ENCODE results near the gene CTSD. TPM values are rescaled to one million over a fixed set of nuclear protein-coding genes. Genes with fewer than 3 reads are reported as not detected.
"Not testable (repeated sequence)": the region's sequence is repeated elsewhere in the genome, so short reads cannot be mapped to it uniquely, and the experiment has no call there.

CTSD gene
- total RNA-seq, 2 experiments from 2014 or later, result 140 to 154 TPM

DNA sequence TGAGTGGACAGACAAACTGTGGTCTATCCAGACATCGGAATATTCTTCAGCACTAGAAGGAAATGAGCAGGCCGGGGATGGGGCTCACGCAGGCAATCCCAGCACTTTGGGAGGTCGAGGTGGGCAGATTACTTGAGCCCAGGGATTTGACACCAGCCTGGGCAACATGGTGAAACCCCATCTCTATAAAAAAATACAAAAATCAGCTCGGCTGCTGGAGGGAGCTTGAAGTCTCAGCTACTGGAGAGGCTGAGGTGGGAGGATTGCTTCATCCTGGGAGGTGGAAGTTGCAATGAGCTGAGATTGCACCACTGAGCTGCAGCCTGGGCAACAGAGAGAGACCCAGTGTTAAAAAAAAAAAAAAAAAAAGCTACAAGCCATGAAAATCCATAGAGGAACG, 8.0 kb upstream of the CTSD start:
- ChIA-PET POLR2A (no interaction called here), CTCF (interaction anchor here (0.6 to 2.0 kb wide), 4 partner anchors 9 to 111 kb away, joined by 3 to 4 read pairs (median 4); no protein-coding TSS in a partner anchor)
- H3K4me1 Mint-ChIP-seq, result peaks cover 33% of the 10 kb centered on the region
- H3K4me3 Mint-ChIP-seq, result no peak overlapping the region
- H3K36me3 Mint-ChIP-seq (ENCODE audit: low read depth), result no peaks in the 10 kb centered on the region
- DNase-seq, result no peak
- H3K9me3 Mint-ChIP-seq, result no peaks in the 10 kb centered on the region
- H3K27ac Mint-ChIP-seq, result no peak overlapping the region
- peaks cover 2% of the 10 kb centered on the region for H3K27me3 Mint-ChIP-seq

DNA sequence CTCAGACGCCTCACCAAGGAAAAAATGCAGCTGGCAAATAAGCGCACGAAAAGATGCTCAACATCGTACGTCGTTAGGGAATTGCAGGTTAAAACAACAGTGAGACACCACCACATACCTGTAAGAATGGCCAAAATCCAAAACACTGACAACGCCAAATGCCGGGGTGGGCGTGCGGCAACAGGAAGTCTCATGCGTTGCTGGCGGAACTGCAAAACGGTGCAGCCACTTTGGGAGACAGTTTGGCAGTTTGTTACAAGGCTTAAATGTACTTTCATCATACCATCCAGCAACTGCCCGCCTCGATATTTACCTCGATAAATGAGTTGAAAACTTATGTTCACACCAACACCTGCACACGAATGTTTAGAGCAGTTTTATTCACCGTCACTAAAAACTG, 7.5 kb upstream of the CTSD start:
- no peaks in the 10 kb centered on the region for H3K9me3 Mint-ChIP-seq
- ChIA-PET CTCF (interaction anchor here (1.4 kb wide), 2 partner anchors 9 to 111 kb away, joined by 3 to 4 read pairs; no protein-coding TSS in a partner anchor), POLR2A (no interaction called here)
- H3K4me1 Mint-ChIP-seq, result peaks cover 33% of the 10 kb centered on the region
- DNase-seq, result no peak
- H3K27ac Mint-ChIP-seq, result no peak overlapping the region
- H3K4me3 Mint-ChIP-seq, result no peak overlapping the region
- H3K27me3 Mint-ChIP-seq, result peaks cover 1% of the 10 kb centered on the region
- no peaks in the 10 kb centered on the region for H3K36me3 Mint-ChIP-seq (ENCODE audit: low read depth)

DNA sequence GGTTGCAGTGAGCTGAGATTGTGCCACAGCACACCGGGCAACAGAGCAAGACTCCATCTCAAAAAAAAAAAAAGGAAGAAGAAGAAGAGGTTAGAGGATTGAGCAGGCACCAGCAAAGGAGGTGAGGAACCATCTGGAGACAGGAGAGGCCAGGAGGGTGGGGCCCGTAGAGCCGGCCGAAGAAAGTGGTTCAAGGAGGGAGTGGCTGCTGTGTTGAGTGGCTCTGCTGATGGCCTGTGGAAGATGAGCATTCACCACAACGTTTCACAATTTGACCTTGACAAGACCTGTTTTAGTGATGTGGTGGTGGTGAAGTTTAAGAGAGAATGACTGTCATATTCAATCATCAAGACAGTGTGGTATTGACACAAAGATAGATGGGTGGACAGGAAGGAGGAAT, 6.8 kb upstream of the CTSD start:
- CTCF ChIA-PET, result interaction anchor here (1.1 to 1.7 kb wide), 2 partner anchors 64 to 77 kb away, joined by 3 to 4 read pairs; no protein-coding TSS in a partner anchor
- H3K9me3 Mint-ChIP-seq, result no peaks in the 10 kb centered on the region
- peaks cover 33% of the 10 kb centered on the region for H3K4me1 Mint-ChIP-seq
- peaks cover 1% of the 10 kb centered on the region for H3K27me3 Mint-ChIP-seq
- DNase-seq, result no peak
- no peak overlapping the region for H3K4me3 Mint-ChIP-seq
- POLR2A ChIA-PET, result no interaction called here
- no peak overlapping the region for H3K27ac Mint-ChIP-seq
- H3K36me3 Mint-ChIP-seq (ENCODE audit: low read depth), result no peaks in the 10 kb centered on the region

DNA sequence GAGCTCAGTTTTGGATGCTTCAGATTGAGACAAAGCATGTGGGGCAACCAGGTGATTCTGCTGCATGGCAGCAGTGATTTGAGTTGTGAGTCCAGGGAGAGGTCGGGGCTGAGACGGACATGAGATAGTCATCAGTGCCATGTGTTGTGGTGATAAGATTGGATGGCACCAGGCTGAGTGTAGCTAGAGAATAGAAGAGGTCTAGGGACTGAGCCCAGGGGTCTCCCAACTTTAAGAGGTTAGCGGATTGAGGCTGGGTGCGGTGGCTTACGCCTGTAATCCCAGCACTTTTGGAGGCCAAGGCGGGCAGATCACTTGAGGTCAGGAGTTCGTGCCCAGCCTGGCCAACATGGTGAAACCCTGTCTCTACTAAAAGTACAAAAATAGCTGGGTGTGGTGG, 6.3 kb upstream of the CTSD start:
- no peaks in the 10 kb centered on the region for H3K36me3 Mint-ChIP-seq (ENCODE audit: low read depth)
- POLR2A ChIA-PET, result no interaction called here
- peaks cover 33% of the 10 kb centered on the region for H3K4me1 Mint-ChIP-seq
- H3K27ac Mint-ChIP-seq, result no peak overlapping the region
- H3K4me3 Mint-ChIP-seq, result no peak overlapping the region
- CTCF ChIA-PET, result interaction anchor here (1.1 to 1.7 kb wide), 3 partner anchors 10 to 77 kb away, joined by 3 to 4 read pairs (median 3); no protein-coding TSS in a partner anchor
- H3K27me3 Mint-ChIP-seq, result peaks cover 1% of the 10 kb centered on the region
- no peaks in the 10 kb centered on the region for H3K9me3 Mint-ChIP-seq
- no peak for DNase-seq

DNA sequence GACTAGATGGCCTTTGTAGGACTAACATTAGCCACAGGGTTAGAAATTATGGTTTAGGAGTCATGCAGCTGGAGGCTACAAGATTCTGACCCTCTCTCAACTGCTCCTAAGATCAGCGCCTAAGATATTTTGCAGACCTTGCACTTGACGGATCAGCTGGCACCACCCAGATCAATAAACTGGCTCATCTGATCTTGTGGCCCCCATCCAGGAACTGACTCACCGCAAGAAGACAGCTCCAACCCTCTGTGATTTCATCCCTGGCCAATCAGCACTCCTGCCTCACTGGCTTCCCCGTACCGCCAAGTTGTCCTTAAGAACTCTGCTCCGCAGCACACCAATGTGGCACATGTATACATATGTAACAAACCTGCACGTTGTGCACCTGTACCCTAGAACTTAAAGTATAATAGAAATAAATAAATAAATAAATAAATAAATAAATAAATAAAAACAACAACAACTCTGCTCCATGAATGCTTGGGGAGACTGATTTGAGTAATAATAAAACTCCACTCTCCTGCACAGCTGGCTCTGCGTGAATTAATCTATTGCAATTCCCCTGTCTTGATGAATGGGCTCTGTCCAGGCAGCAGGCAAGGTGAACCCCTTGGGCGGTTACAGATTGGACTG, 5.7 kb upstream of the CTSD start:
- H3K4me3 Mint-ChIP-seq; H3K36me3 Mint-ChIP-seq (ENCODE audit: low read depth); H3K9me3 Mint-ChIP-seq; DNase-seq; H3K27me3 Mint-ChIP-seq; H3K27ac Mint-ChIP-seq; POLR2A ChIA-PET: not testable (repeated sequence)
- peaks cover 35% of the 10 kb centered on the region for H3K4me1 Mint-ChIP-seq
- CTCF ChIA-PET, result interaction anchor here (1.1 to 1.7 kb wide), 3 partner anchors 9 to 76 kb away, joined by 3 to 4 read pairs (median 3); no protein-coding TSS in a partner anchor

DNA sequence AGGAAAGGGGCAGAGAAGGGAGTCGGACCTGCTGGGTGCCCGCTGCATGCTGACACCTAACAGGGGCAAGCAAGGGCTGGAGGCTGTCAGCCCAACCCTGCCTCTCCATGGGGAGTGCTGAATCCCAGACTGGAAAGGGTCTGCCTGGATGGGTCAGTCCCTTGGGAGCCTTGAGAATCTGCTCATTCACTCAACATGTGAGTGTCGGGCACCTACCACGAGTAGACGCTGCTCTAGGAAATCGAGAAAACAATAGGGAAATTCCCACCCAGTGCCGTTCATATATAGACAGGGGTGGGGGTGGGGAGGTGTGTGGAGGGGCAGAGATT, 4.4 kb upstream of the CTSD start:
- Mint-ChIP-seq H3K4me1 (peaks cover 30% of the 10 kb centered on the region), H3K27me3 (peaks cover 1% of the 10 kb centered on the region), H3K4me3 (no peak overlapping the region), H3K36me3 (ENCODE audit: low read depth) (no peaks in the 10 kb centered on the region), H3K27ac (peak overlapping the region; percentile 50), H3K9me3 (no peaks in the 10 kb centered on the region)
- ChIA-PET POLR2A (no interaction called here), CTCF (no interaction called here)
- no peak for DNase-seq

DNA sequence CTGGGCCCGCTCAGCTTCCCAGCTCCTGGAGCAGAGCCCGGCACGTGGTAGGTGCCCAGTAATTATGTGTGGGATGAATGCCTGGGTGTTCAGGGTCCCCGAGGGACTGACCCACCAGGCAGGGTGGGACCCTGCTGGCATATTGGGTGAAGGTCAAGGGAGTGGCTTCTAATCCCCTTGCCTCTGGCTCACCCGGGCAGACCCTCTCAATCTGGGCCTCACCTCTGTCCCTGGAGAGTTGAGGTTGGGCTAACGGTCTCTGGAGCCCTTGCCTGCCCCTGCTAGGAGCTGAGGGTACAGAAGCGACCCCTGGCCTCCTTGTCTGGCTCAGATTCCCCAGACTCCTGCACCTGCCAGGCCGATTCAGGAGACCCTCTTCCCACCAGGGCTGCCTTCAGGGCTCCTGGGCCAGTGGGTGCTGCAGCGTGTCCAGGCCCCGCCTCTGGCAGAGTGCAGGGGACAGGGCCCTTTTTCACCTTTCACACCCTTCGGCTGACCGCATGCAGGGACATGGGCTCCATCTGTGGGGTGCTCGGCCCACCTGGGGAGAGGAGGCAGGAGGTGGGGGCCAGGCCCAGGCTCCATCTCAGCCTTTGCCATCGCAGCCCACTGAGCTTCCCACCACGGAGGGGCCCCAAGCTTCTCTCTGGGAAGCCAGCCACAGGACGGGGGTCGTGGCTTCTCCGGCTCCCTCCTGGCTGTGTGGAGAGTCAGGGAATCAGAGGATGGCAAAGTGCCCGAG, 3.8 kb upstream of the CTSD start:
- no peak for DNase-seq
- peaks cover 1% of the 10 kb centered on the region for H3K27me3 Mint-ChIP-seq
- no peaks in the 10 kb centered on the region for H3K36me3 Mint-ChIP-seq (ENCODE audit: low read depth)
- CTCF ChIA-PET, result interaction anchor here (1.1 to 2.3 kb wide), 3 partner anchors 10 to 73 kb away, joined by 4 to 9 read pairs (median 6); no protein-coding TSS in a partner anchor
- H3K27ac Mint-ChIP-seq, result peak overlapping the region; percentile 50
- peaks cover 30% of the 10 kb centered on the region for H3K4me1 Mint-ChIP-seq
- no peak overlapping the region for H3K4me3 Mint-ChIP-seq
- POLR2A ChIA-PET, result no interaction called here
- H3K9me3 Mint-ChIP-seq, result no peaks in the 10 kb centered on the region

DNA sequence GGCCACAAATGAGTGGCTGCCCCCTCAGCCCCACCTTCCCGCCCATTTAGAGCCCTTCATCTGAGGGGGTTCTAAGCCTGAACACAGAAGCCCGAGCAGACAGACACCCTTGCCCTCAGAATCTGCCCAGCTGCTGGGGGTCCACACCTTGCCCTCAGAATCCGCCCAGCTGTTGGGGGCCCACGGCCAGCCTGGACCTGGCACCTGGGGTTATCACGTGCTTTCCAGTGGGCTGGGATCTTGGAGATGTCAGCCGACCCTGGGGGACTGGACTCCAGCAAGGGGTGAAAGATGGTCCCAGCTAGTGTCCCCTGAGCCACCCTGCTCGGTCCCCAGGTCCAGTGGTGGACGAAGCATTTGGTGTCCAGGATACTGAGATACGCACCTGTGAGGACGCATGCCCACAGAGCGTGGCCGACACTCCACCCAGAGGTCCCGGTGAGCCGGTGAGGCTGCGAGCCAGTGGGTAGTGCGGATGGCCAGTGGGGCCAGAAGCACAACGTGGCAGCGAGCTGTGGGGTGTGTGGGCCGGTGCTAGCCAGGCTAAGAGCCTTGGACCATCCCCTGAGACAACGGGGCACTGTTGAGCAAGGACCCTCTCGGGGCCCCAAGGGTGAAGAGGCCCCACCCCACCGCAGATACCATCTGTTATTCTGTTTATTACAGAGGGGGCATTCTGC, 3.1 kb upstream of the CTSD start:
- H3K4me1 Mint-ChIP-seq, result peaks cover 28% of the 10 kb centered on the region
- ChIA-PET CTCF (interaction anchor here (0.6 to 2.3 kb wide), 9 partner anchors 9 to 193 kb away, joined by 3 to 9 read pairs (median 3); no protein-coding TSS in a partner anchor), POLR2A (no interaction called here)
- no peak overlapping the region for H3K27ac Mint-ChIP-seq
- H3K4me3 Mint-ChIP-seq, result no peak overlapping the region
- no peak for DNase-seq
- H3K36me3 Mint-ChIP-seq (ENCODE audit: low read depth), result peaks cover 2% of the 10 kb centered on the region
- no peaks in the 10 kb centered on the region for H3K9me3 Mint-ChIP-seq
- H3K27me3 Mint-ChIP-seq, result no peaks in the 10 kb centered on the region

DNA sequence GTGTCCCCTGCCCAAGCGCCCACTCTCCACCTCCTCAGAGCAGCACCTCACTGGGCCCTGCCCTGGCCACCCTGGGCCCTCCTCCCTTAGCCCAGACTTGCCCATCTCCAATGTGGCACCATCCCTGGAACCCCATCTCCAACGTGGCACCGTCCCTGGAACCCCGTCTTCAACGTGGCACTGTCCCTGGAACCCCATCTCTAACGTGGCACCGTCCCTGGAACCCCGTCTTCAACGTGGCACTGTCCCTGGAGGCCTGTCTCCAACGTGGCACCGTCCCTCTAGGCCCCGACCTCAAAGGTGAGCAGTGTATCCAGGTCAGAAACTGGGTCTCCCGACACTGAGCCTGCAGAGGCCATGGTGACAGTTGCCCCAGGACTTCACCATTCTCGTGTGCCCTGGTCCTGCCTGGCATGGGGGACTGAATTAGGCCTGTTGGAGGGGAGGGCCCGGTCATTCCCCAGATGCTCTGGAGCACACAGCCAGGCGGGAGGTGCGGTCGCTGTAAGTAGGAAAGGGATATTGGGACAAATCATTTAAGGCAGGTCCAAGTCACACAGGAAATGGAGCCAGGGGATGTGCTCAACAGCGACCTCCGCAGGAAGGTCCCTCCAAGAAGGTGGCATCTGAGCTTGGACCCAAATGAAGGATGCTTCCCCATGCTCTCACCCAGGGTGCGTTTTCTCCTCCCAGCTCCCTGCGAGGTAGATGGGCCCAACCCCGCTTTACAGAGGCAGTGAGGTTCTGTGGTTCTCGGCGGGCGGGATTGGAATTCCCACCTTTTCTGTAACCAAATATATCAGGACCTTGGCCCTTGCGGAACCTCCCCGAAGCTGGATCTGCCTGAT, 2.4 kb upstream of the CTSD start:
- POLR2A ChIA-PET, result no interaction called here
- Mint-ChIP-seq H3K27ac (no peak overlapping the region), H3K4me1 (peaks cover 29% of the 10 kb centered on the region), H3K4me3 (no peak overlapping the region), H3K9me3 (no peaks in the 10 kb centered on the region), H3K36me3 (ENCODE audit: low read depth) (peaks cover 5% of the 10 kb centered on the region), H3K27me3 (no peaks in the 10 kb centered on the region)
- DNase-seq, result no peak
- CTCF ChIA-PET, result interaction anchor here (0.6 to 2.3 kb wide), 9 partner anchors 8 to 192 kb away, joined by 3 to 9 read pairs (median 3); no protein-coding TSS in a partner anchor

DNA sequence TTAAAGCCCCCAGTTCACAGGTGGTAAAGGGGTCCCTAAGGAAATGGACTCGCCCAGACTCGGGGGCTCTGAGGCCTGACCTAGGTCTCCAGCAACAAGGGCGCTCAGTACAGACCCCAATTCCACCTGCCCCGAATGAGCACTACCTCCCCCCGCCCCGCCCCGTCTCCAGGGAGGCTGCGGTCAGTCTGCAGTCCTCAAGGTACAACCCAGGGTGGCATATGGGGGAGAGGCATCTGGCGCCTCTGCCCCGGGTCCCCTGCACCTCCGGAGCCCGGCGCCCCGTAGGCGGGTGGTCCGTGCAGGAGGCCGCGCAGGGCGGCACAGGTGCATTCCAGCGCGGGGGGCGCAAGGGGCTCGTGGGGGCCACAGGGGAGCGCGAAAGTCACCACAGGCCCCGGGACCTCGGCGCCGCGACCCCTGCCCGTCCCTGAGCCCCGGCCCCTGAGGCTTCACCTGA, 361 bp downstream of the CTSD start:
- DNase-seq, result peak; percentile 19
- H3K4me3 Mint-ChIP-seq, result peak overlapping the region; percentile 59
- no peaks in the 10 kb centered on the region for H3K27me3 Mint-ChIP-seq
- peaks cover 6% of the 10 kb centered on the region for H3K36me3 Mint-ChIP-seq (ENCODE audit: low read depth)
- ChIA-PET POLR2A (no interaction called here), CTCF (interaction anchor here (1.1 kb wide), 1 partner anchor 9 kb away, joined by 4 read pairs; no protein-coding TSS in a partner anchor)
- peaks cover 36% of the 10 kb centered on the region for H3K4me1 Mint-ChIP-seq
- H3K27ac Mint-ChIP-seq, result peak overlapping the region; percentile 37
- H3K9me3 Mint-ChIP-seq, result no peaks in the 10 kb centered on the region

DNA sequence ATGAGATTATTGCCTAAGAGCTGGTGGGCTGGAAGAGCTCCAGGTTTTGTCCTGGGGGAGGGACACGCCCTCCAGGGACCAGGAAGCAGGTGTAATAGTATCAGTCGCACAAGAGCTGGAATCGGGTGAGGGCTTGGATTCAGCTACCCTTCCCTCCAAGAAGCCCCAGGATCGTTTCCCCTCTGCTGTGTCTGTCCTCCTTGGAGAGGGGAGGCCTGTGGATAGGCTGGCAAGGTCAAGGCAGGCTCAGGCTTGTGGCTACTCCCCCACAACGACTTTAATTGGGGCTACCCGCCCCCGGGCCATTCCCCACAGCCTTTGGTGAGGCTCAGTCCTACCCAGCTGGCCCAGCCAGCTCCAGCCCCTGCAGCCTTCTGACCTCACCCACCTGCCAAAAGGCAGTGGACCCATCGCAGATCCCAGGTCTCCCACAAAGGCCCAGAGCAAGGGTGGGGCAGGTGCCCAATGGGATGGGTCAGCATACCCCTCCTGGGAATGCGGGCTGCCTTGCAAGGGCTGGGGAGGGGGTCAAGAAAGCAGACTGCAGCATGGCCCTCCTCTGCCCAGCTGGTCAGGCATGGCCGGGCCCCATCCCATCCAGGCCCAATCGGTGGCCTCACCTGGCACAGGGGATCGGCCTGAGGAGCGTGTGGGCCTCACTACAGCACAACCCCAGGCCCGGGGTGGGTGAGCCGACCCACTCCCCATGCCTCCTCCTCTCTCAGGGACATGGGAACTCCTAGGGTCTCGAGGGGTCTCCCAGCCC, 1.0 kb downstream of the CTSD start:
- Mint-ChIP-seq H3K4me3 (peak overlapping the region; percentile 59), H3K27me3 (no peaks in the 10 kb centered on the region), H3K27ac (peak overlapping the region; percentile 37), H3K4me1 (peaks cover 41% of the 10 kb centered on the region), H3K9me3 (no peaks in the 10 kb centered on the region), H3K36me3 (ENCODE audit: low read depth) (peaks cover 10% of the 10 kb centered on the region)
- ChIA-PET CTCF (interaction anchor here (0.5 to 1.0 kb wide), 3 partner anchors 9 to 847 kb away, joined by 3 to 4 read pairs (median 4); no protein-coding TSS in a partner anchor), POLR2A (no interaction called here)
- no peak for DNase-seq
